ENCODE measurements around the gene FRMD8. TPM values are rescaled to one million over a fixed set of nuclear protein-coding genes. Genes with fewer than 3 reads are reported as not detected.

The FRMD8 gene
- total and polyA plus RNA-seq, 2 of the 8 experiments (the other 6 are each of a cell fraction or from before 2014, with no cell fraction given) = 15.0 to 19.2 TPM

GRCh38 chr11:65382804-65383368, 3.6 kb upstream of the FRMD8 start (continued):
- TF ChIP-seq CTCF (IDR thresholded peaks at IDR 0.05; ENCODE audit: control extremely low read depth in 1 of 3, insufficient read depth in 1 of 3, low read depth in 1 of 3, low read length in 3 of 3) = no peak
- no peak for TF ChIP-seq POLR2AphosphoS5 (IDR thresholded peaks at IDR 0.05; ENCODE audit: low read depth, low read length)
- no peak for TF ChIP-seq SAP30 (IDR thresholded peaks at IDR 0.05; ENCODE audit: insufficient read depth, insufficient replicate concordance, low read length)
- TF ChIP-seq SIN3A (conservative IDR thresholded peaks at IDR 0.05 in 1 of 2, IDR thresholded peaks at IDR 0.05 in 1 of 2; ENCODE audit: low read depth in 1 of 2, low read length in 2 of 2) = no peak
- no peak for TF ChIP-seq BACH1 (IDR thresholded peaks at IDR 0.05; ENCODE audit: low read length)
- TF ChIP-seq TBP (IDR thresholded peaks at IDR 0.05; ENCODE audit: low read depth, low read length) = no peak
- no peak for TF ChIP-seq E2F6 (IDR thresholded peaks at IDR 0.05)
- TF ChIP-seq NRF1 (IDR thresholded peaks at IDR 0.05; ENCODE audit: low read depth, low read length) = no peak
- no peak for TF ChIP-seq EP300 (IDR thresholded peaks at IDR 0.05; ENCODE audit: borderline replicate concordance in 1 of 2, low read depth in 2 of 2, low read length in 2 of 2)
- TF ChIP-seq CBX8 (IDR thresholded peaks at IDR 0.05; ENCODE audit: borderline replicate concordance, low read depth, low read length) = no peak

All from H1 (cell line).